Fibroblast of skin of back (primary cell): ENCODE measurements around the gene COQ2.
"Not testable (repeated sequence)": the region's sequence is repeated elsewhere in the genome, so short reads cannot be mapped to it uniquely, and the experiment has no call there.

Experiments
- DNase-seq: peaks from one replicate; pipeline ENCODE4 v3.0.0-alpha.2; 2013

The COQ2 gene

GRCh38 chr4:83247415-83248357 lies 36.9 kb downstream of the COQ2 start:
- DNase-seq = no peak

- DNase-seq = no peak
These were observed 43.5 kb downstream of the COQ2 start for GRCh38 chr4:83241132-83241531.

GRCh38 chr4:83240379-83240875 lies 44.2 kb downstream of the COQ2 start:
- no peak for DNase-seq

DNA sequence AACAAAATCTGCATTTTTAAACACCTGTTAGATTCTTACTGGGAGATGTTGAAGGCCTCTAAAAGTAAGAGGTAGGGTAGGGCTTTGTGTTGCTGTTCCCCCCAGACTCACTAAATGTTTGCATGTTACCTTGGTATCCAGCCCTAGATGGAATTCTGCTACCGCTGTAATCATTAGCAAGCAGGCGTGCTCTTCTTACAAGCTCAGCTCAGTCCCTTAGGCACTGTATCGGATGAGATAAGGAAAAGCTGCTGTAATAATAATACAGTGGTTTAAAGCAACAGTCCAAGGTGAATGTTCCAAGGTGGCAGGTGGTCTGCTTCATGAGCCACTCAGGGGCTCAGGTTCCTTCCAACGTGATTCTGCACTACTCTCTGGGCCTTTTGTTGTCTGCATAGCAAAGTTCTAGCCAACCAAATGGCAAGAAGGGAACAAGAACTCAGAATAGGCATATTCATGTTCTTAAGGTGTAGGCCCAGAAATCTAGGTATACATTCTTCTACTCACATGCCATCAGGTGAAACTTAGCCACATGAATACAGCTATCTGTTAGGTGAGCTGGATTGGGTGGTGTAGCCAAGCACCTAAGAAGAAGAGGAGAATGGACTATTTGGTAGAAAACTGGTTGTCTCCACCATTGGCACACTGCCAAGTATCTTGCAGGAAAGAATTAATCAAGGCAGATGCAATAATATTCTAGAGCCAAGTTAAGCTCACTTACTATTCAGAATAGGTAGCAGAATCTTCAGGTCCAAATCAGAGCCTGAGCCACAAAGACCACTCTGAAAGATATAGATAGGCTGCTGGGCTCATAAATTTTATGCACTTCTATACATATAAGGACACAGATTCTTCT lies 46.0 kb downstream of the COQ2 start:
- no peak for DNase-seq

DNA sequence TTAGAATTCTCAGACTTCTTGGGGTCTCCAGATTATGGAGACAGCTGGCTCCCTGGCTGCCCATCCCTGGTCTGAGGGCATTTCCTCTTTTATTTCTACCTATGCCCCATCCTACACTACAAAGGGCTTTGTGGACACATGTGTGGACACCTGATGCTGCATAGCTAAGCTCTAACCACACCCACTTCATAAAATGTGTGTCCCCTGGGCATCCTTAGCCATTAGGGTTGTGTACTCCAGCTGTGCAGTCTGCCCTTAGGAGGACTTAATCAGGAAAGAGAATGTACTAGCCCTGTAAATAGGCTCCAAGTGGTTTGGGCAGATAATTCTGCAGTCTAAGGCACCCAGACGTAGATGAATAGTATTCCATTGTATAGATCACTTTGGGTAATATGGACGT lies 47.0 kb downstream of the COQ2 start:
- DNase-seq = no peak

DNA sequence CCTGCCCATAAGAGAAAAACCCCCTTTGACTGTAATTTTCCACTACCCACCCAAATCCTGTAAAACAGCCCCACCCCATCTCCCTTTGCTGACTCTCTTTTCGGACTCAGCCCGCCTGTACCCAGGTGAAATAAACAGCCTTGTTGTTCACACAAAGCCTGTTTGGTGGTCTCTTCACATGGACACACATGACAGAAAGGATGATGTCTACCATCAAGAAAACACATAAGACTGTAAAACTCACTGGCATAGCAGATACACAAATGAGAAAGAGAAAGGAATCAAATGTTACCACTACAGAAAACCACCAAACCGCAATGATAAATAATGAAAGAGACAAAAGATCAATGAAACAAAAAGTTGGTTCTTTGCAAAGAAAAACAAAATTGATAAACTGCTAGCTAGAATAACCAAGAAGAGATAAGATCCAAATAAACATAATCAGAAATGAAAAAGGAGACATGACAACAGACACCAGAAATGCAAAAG lies 48.9 kb downstream of the COQ2 start:
- not testable (repeated sequence) for DNase-seq

DNA sequence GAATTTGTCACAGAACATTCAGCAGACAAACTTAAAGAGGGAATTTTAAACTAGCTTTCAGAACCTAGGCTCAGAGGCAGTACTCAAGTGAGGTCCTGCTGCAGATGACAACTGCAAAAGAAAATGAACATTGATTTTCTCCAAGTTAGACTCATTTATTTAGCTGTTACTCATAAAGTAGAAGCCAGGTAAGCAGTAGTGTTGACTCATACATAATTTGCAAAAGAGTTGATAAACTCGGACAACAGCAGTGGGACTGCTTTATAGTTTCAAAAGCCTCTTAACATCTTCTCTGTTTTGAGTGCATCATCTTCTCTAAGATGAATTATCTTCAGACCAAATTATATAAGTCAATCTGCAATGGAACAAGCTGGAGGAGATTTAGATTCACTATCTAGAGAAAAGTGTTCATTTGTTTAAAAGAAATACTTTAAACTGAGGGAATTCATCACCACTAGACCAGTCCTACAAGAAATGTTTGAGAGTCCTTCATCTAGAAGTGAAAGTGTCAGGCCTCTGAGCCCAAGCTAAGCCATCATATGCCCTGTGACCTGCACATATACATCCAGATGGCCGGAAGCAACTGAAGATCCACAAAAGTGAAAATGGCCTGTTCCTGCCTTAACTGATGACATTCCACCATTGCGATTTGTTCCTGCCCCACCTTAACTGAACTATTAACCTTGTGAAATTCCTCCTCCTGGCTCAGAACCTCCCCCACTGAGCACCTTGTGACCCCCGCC lies 49.5 kb downstream of the COQ2 start:
- DNase-seq = no peak

GRCh38 chr4:83234387-83234786 lies 50.2 kb downstream of the COQ2 start:
- not testable (repeated sequence) for DNase-seq

DNA sequence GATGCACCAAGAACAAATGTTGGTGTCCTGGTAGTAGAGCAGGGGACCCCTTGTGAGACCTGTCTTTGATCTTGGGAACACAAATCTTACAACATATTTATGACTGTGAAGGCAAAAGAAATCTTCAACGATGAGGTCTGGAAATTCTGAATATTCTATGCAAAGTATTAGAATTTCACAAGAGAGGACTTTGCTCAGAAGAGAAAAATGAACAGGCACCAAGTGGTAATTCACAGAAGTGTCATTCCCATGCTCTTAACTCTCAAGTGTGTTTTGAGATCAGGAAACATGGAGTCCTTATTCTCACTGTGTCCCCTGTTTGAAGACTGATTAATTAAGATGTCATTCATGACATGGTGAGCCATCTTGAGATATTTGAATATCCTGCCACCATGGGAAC lies 52.5 kb downstream of the COQ2 start:
- no peak for DNase-seq

GRCh38 chr4:83231620-83232076 lies 53.0 kb downstream of the COQ2 start:
- DNase-seq = peak; percentile 43

DNA sequence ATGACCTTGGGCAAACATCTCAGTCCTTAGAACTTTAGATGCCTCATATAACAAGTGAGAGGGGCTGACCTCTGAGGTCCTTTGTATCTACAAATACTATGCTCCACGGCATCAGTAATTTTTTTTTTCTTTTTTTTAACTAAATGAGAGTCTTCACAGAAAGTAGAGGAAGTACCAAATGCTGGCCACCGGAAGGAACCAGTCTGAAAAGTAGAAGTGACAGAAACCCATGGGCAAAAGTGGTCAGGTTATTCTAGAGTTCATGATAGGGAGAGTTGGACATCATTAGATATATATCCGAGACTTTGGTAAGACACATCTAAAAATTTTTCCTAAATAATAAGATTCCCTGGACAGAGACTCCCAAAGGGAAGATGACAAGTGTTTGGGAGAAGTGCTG lies 53.7 kb downstream of the COQ2 start:
- DNase-seq = no peak

- DNase-seq = no peak
These were observed 54.8 kb downstream of the COQ2 start for GRCh38 chr4:83229791-83230190.

- DNase-seq = no peak
These were observed 56.4 kb downstream of the COQ2 start for GRCh38 chr4:83228231-83228630.

DNA sequence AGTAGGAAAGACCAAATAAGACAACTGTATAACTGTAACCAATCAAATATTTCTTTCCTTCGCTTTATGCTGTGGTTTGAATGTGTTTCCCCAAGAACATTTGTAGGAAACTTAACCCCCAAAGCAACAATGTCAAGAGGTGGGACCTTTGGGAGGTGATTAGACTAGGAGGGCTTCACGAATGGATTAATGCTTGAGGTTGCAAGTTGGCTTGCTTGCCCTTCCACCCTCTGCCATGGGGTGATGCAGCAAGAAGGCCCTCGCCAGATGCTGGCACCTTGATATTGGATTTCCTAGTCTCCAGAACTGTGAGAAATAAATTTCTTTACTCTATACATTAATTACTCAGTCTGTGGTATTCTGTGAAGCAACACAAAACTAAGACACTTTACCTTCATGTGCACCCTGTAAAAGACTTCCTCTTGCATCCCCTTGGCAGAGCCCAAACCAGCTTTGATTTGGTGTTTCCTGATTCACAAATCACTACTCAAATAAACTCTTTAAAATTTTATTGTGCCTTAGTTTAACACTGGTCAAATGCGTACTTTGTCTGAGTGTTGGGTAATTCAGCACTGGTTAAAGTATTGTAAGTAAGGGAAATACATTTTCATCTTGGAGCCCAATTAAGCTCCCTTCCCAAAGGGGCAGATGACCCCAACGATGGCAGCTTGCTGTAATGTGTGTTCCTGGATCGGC lies 59.9 kb downstream of the COQ2 start:
- DNase-seq = no peak

GRCh38 chr4:83223781-83224180 lies 60.8 kb downstream of the COQ2 start:
- DNase-seq = no peak

GRCh38 chr4:83221897-83222441 lies 62.6 kb downstream of the COQ2 start:
- DNase-seq = no peak

GRCh38 chr4:83219344-83220331 lies 65.0 kb downstream of the COQ2 start:
- DNase-seq = no peak

DNA sequence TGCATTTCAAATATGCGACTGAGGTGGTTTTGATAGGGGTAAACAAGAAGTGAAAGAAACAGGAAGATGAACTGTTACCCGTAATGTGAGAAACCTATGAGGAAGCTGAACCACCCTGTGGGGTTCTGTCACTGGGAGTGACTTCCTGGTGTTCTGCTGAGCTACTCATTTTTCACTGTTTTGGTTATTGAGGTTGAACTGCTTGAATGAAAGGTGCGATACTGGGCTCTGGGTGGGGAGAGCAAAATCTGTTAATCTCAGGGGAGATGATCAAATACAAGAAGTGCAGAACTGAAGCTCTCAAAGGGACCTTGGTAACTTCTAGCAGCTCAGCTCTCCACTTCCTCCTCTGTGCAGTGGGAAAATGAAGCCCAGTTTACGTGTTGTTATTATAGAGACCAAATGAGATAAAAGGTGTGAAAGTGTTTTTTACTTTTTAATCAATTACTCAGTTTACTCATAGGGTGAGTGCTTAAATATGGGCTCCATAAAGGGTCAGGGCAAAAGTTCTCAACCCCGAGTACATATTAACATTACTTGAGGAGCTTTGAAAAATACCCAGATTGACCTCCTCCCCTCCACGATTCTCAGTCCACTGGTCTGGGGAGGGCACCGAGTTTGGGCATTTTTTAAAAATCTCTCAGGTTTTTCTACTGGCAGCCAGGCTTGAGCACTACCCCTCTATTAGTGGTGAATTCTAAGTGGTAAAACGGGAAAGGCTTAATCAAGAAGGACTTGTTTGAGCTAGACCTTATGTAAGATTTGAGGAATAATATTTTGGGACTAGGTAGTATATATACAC lies 66.7 kb downstream of the COQ2 start:
- DNase-seq = peak; percentile 6
